Central memory CD8-positive, alpha-beta T cell (primary cell): ENCODE data around the gene ANKRD10.
"Not testable (repeated sequence)": the region's sequence is repeated elsewhere in the genome, so short reads cannot be mapped to it uniquely, and the experiment has no call there.

Experiments used
- ATAC-seq: fragments of 150-1000 bp; cut with Tn5 transposase; replicated peaks from 2 replicates; pipeline ENCODE4 v1.10.0; 2022; ENCODE audit warnings: mild to moderate bottlenecking, moderate FRiP score, moderate number of reproducible peaks; ENCODE audit not compliant: poor library complexity, severe bottlenecking; ENCODE audit errors: extremely low read depth
- DNase-seq, 2 donors: peaks; one replicate each; pipeline ENCODE4 v3.0.0; 2021; ENCODE audit warnings: low spot score in 2 of 2
- H3K27ac Mint-ChIP-seq: one replicate; pipeline ENCODE4 v1.8.0; 2022; ENCODE audit warnings: low read depth, mild to moderate bottlenecking, moderate library complexity, mixed read lengths
- H3K27me3 Mint-ChIP-seq: one replicate; pipeline ENCODE4 v1.8.0; 2022; ENCODE audit warnings: mixed read lengths
- H3K36me3 Mint-ChIP-seq: one replicate; pipeline ENCODE4 v1.8.0; 2022; ENCODE audit warnings: mild to moderate bottlenecking, moderate library complexity, mixed read lengths; ENCODE audit not compliant: insufficient read depth
- H3K4me1 Mint-ChIP-seq: one replicate; pipeline ENCODE4 v1.8.0; 2022; ENCODE audit warnings: mixed read lengths
- H3K4me3 Mint-ChIP-seq: one replicate; pipeline ENCODE4 v1.8.0; 2022; ENCODE audit warnings: mild to moderate bottlenecking, moderate library complexity, mixed read lengths
- H3K9me3 Mint-ChIP-seq: one replicate; pipeline ENCODE4 v1.8.0; 2022; ENCODE audit warnings: mixed read lengths

ANKRD10 gene

DNA sequence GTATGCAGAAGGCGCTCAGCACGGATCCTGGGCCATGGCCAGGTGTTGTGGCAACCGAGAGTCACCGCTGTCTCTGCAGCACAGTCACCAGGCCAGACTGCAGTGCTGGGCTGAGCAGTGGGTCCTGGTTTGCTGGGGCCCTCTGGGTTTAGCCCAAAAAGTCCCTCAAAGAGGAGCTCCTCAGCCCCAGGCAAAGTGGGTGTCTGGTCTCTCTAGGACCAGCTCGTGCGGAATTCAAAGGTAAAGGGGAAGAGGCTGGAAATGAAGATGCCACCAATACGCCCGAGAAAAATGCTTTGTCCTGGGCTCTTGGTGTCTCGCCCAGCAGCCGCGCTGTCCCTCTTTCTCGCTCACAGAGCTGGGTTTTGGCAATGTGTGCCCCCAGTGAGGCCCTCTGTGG lies 38.5 kb upstream of the ANKRD10 start:
- no peaks in the 10 kb centered on the region for H3K4me1 Mint-ChIP-seq
- DNase-seq (no peak), ATAC-seq (no peak)
- no peak overlapping the region for H3K4me3 Mint-ChIP-seq
- no peaks in the 10 kb centered on the region for H3K9me3 Mint-ChIP-seq
- H3K27me3 Mint-ChIP-seq = peaks cover 22% of the 10 kb centered on the region
- no peaks in the 10 kb centered on the region for H3K36me3 Mint-ChIP-seq
- no peak overlapping the region for H3K27ac Mint-ChIP-seq

- not testable (repeated sequence) for ATAC-seq, H3K27ac Mint-ChIP-seq, H3K4me1 Mint-ChIP-seq, DNase-seq, H3K36me3 Mint-ChIP-seq, H3K4me3 Mint-ChIP-seq, H3K9me3 Mint-ChIP-seq
- peaks cover 22% of the 10 kb centered on the region for H3K27me3 Mint-ChIP-seq
Observed at GRCh38 chr13:110952135-110952534, 37.3 kb upstream of the ANKRD10 start.

GRCh38 chr13:110950819-110951570 lies 36.1 kb upstream of the ANKRD10 start:
- ATAC-seq = no peak
- Mint-ChIP-seq H3K4me1 (no peaks in the 10 kb centered on the region), H3K27ac (no peak overlapping the region), H3K27me3 (peaks cover 18% of the 10 kb centered on the region), H3K4me3 (no peak overlapping the region), H3K36me3 (no peaks in the 10 kb centered on the region), H3K9me3 (no peaks in the 10 kb centered on the region)
- DNase-seq = no peak

GRCh38 chr13:110950356-110950755 lies 35.5 kb upstream of the ANKRD10 start:
- Mint-ChIP-seq H3K4me3 (no peak overlapping the region), H3K36me3 (no peaks in the 10 kb centered on the region), H3K4me1 (no peaks in the 10 kb centered on the region), H3K9me3 (no peaks in the 10 kb centered on the region), H3K27me3 (peaks cover 18% of the 10 kb centered on the region), H3K27ac (no peak overlapping the region)
- ATAC-seq (no peak), DNase-seq (no peak)

- DNase-seq (no peak), ATAC-seq (no peak)
- H3K9me3 Mint-ChIP-seq = no peaks in the 10 kb centered on the region
- H3K4me3 Mint-ChIP-seq = no peak overlapping the region
- H3K27me3 Mint-ChIP-seq = peaks cover 13% of the 10 kb centered on the region
- H3K36me3 Mint-ChIP-seq = no peaks in the 10 kb centered on the region
- H3K27ac Mint-ChIP-seq = no peak overlapping the region
- no peaks in the 10 kb centered on the region for H3K4me1 Mint-ChIP-seq
Observed at GRCh38 chr13:110949628-110950027, 34.8 kb upstream of the ANKRD10 start.

GRCh38 chr13:110949116-110949515 lies 34.2 kb upstream of the ANKRD10 start:
- Mint-ChIP-seq H3K4me3 (no peak overlapping the region), H3K27me3 (peaks cover 9% of the 10 kb centered on the region), H3K36me3 (no peaks in the 10 kb centered on the region), H3K4me1 (no peaks in the 10 kb centered on the region), H3K9me3 (no peaks in the 10 kb centered on the region), H3K27ac (no peak overlapping the region)
- no peak for DNase-seq
- no peak for ATAC-seq

- H3K27ac Mint-ChIP-seq, DNase-seq, H3K36me3 Mint-ChIP-seq, ATAC-seq, H3K9me3 Mint-ChIP-seq, H3K4me1 Mint-ChIP-seq, H3K4me3 Mint-ChIP-seq, H3K27me3 Mint-ChIP-seq: not testable (repeated sequence)
Observed at GRCh38 chr13:110947338-110947737, 32.5 kb upstream of the ANKRD10 start.

- H3K4me1 Mint-ChIP-seq = no peaks in the 10 kb centered on the region
- no peak overlapping the region for H3K4me3 Mint-ChIP-seq
- H3K27ac Mint-ChIP-seq = no peak overlapping the region
- ATAC-seq = no peak
- peaks cover 9% of the 10 kb centered on the region for H3K27me3 Mint-ChIP-seq
- no peaks in the 10 kb centered on the region for H3K36me3 Mint-ChIP-seq
- no peak for DNase-seq
- no peaks in the 10 kb centered on the region for H3K9me3 Mint-ChIP-seq
Observed at GRCh38 chr13:110945928-110946570, 31.2 kb upstream of the ANKRD10 start.

- Mint-ChIP-seq H3K27me3 (peaks cover 9% of the 10 kb centered on the region), H3K4me3 (no peak overlapping the region), H3K36me3 (no peaks in the 10 kb centered on the region), H3K9me3 (no peaks in the 10 kb centered on the region), H3K4me1 (no peaks in the 10 kb centered on the region), H3K27ac (no peak overlapping the region)
- ATAC-seq (no peak), DNase-seq (no peak)
Observed at GRCh38 chr13:110944968-110945927, 30.4 kb upstream of the ANKRD10 start.

DNA sequence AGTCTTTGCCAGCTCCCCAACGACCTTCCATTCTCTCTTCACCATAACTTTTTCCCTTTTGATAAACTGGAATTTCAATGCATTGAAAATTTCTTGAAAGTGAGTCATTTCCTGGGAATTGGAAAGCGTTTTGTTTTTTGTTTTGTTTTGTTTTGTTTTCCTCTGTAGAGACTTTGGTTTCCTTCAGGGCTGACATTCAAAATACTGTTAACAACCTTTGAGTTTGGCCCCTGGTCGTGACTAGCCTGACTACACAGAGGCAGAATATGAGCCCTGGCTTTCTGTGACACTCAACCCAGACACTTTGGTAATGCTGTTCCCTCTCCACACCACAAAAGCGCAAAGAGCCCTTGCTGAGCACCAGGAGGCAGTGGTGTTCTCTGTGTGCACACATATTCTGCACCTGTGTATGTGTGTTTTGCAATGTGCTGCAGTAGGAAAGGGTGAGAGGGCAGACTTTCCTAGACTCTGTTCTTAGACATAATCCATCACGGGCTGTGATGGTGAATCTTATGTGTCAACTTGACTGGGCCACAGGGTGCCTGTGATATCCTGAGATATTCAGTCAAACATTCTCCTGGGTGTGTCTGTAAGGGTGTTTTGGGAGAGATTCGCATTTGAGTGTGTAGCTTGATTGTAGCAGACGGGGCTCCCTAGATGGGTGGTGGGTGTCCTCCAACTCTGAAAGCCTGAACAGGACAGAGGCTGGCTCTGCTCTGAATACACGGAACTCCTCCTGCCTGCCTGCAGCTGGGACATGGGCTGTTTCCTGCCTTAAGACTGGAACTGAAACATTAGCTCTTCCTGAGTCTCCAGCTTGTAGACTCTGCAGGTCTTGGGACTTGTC lies 29.5 kb upstream of the ANKRD10 start:
- H3K27ac Mint-ChIP-seq = no peak overlapping the region
- H3K4me1 Mint-ChIP-seq = no peaks in the 10 kb centered on the region
- ATAC-seq = no peak
- no peaks in the 10 kb centered on the region for H3K36me3 Mint-ChIP-seq
- peaks cover 9% of the 10 kb centered on the region for H3K27me3 Mint-ChIP-seq
- no peak for DNase-seq
- H3K4me3 Mint-ChIP-seq = no peak overlapping the region
- H3K9me3 Mint-ChIP-seq = no peaks in the 10 kb centered on the region

DNA sequence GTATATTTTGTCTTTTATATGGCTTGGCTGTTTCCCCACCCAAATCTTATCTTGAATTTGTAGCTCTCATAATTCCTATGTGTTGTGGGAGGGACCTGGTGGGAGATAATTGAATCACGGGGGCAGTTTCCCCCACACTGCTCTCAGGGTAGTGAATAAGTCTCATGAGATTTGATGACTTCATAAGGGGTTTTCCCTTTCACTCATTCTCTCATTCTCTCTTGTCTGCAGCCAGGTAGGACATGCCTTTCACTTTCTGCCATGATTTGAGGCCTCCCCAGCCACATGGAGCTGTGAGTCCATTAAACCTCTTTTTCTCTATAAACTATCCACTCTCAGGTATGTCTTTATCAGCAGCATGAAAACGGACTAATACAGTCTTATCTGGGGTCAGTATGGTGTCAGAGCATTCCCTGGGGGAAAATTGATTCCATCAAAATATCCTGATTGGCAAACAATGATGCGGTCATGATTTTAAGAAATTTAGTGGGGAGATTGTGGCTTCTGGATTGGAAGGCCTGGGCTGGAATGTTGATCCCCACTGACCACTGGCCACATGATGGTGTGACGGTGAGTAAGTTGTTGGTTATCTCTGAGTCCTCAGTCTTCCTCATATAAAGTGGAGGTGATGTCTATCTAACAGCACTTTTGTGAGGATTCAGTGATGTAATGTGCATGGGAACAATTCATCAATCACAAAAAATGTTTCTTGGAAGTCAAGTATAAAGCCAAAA lies 27.5 kb upstream of the ANKRD10 start:
- Mint-ChIP-seq H3K4me1 (no peaks in the 10 kb centered on the region), H3K9me3 (no peaks in the 10 kb centered on the region), H3K27me3 (peaks cover 12% of the 10 kb centered on the region), H3K4me3 (no peak overlapping the region), H3K36me3 (no peaks in the 10 kb centered on the region), H3K27ac (no peak overlapping the region)
- no peak for DNase-seq
- no peak for ATAC-seq
